Ovary (tissue), 3 donors: ENCODE data around the gene DPAGT1.

Source experiments
- CTCF ChIP-seq, 3 donors: fragments of 450-650 bp in 2 of 3; fragments of 200-600 bp in 1 of 3; IDR thresholded peaks; one replicate each; pipeline versions ENCODE4 v1.5.1 to v1.8.0; 2016 to 2022; ENCODE audit warnings: antibody characterized with exemption in 3 of 3, mild to moderate bottlenecking in 1 of 3
- POLR2A ChIP-seq: fragments of 450-650 bp; IDR thresholded peaks from one replicate; pipeline ENCODE4 v1.6.1; 2017; ENCODE audit warnings: antibody characterized with exemption, mild to moderate bottlenecking, moderate library complexity
- donor health status: DM: no; HTN: no; CAD: no.

- no peak for TF ChIP-seq CTCF (IDR thresholded peaks at IDR 0.05)
- TF ChIP-seq POLR2A: no peak
Measured at GRCh38 chr11:119118946-119119345, 17.3 kb upstream of the DPAGT1 start.
